DOHH2 (cell line): ENCODE measurements around the gene GYS2.

Source experiments
- H3F3A ChIP-seq: fragments of 200-600 bp; sonication (generic), shearing (Covaris generic); 2 replicates; pipeline ENCODE4 v1.6.0; 2016; ENCODE audit warnings: antibody characterized with exemption, mild to moderate bottlenecking; ENCODE audit not compliant: control insufficient read depth, insufficient read depth
- H3K27ac ChIP-seq: fragments of 200-600 bp; sonication (generic); 2 replicates; pipeline ENCODE4 v1.5.1; 2014; ENCODE audit warnings: low read depth, mild to moderate bottlenecking, low read length, moderate library complexity
- H3K27me3 ChIP-seq: fragments of 200-600 bp; sonication (generic); 2 replicates; pipeline ENCODE4 v1.6.1; 2014; ENCODE audit warnings: mild to moderate bottlenecking, low read length, mixed read lengths; ENCODE audit not compliant: control insufficient read depth
- H3K36me3 ChIP-seq: fragments of 200-600 bp; sonication (generic); 2 replicates; pipeline ENCODE4 v1.6.1; 2014; ENCODE audit warnings: mild to moderate bottlenecking, low read length, moderate library complexity, mixed read lengths; ENCODE audit not compliant: control insufficient read depth
- H3K4me1 ChIP-seq: fragments of 200-600 bp; sonication (generic); 2 replicates; pipeline ENCODE4 v1.6.1; 2014; ENCODE audit warnings: mild to moderate bottlenecking, low read length, mixed read lengths; ENCODE audit not compliant: control insufficient read depth
- H3K4me2 ChIP-seq: fragments of 200-600 bp; sonication (generic); 2 replicates; pipeline ENCODE4 v1.6.0; 2014; ENCODE audit warnings: mild to moderate bottlenecking, low read length, moderate library complexity
- H3K4me3 ChIP-seq: fragments of 200-600 bp; sonication (generic); 2 replicates; pipeline ENCODE4 v1.5.1; 2014; ENCODE audit warnings: mild to moderate bottlenecking, low read length, mixed read lengths
- H3K79me2 ChIP-seq: fragments of 200-600 bp; sonication (generic); 2 replicates; pipeline ENCODE4 v1.6.1; 2014; ENCODE audit warnings: mild to moderate bottlenecking, low read length, mixed read lengths; ENCODE audit not compliant: control insufficient read depth
- H3K9me2 ChIP-seq: fragments of 200-600 bp; sonication (generic); replicated peaks from 2 replicates; pipeline ENCODE4 v1.6.1; 2014; ENCODE audit warnings: mild to moderate bottlenecking, low read length, mixed read lengths; ENCODE audit not compliant: control insufficient read depth
- H3K9me3 ChIP-seq: fragments of 200-600 bp; sonication (generic); 2 replicates; pipeline ENCODE4 v1.6.1; 2014; ENCODE audit warnings: antibody characterized with exemption, low read length, mixed read lengths; ENCODE audit not compliant: control insufficient read depth, insufficient read depth
- H4K20me1 ChIP-seq: fragments of 200-600 bp; sonication (generic); 2 replicates; pipeline ENCODE4 v1.6.0; 2014; ENCODE audit warnings: low read depth, mild to moderate bottlenecking, antibody characterized with exemption, low read length, moderate library complexity; ENCODE audit not compliant: control insufficient read depth, insufficient read depth
- EZH2phosphoT487 ChIP-seq: fragments of 200-600 bp; sonication (generic); IDR thresholded peaks from 2 replicates; pipeline ENCODE4 v1.6.1; 2017; ENCODE audit warnings: borderline replicate concordance, mild to moderate bottlenecking, antibody characterized with exemption, low read length, moderate library complexity, mixed read lengths
- TF ChIP-seq, protein P1 (sequence below): fragments of 200-600 bp; sonication (generic); IDR thresholded peaks from one replicate; pipeline ENCODE4 v1.5.1; 2014; ENCODE audit warnings: antibody characterized with exemption, mild to moderate bottlenecking, low read depth, low read length; ENCODE audit not compliant: poor library complexity, severe bottlenecking

GYS2 gene

DNA sequence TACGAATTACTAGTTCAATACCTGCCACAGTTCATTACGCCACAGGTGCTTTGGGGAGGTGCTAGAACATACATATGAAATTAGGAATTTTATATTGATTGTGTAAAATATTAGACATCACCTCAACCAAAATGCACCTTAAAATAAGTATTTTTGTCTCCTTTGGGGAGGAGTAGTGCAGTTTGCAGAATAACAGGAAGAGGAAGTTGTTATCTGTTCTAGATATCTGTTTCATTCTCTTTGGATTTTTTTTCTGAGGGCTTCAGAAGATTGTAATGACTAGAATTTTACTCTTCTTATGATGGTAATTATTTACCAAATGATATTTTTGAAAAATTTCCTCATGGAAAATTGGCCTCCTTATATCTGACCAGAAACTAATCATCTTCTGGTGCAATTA lies 9.9 kb upstream of the GYS2 start:
- Histone ChIP-seq H3K4me3 (no peak overlapping the region), H3K36me3 (no peaks in the 10 kb centered on the region), H3K4me1 (no peaks in the 10 kb centered on the region), H3K27ac (no peak overlapping the region), H3K9me3 (no peaks in the 10 kb centered on the region), H3K9me2 (no peaks in the 10 kb centered on the region), H3K27me3 (0 out of 2 replicates have a peak, but pooled peaks cover 7% of the 10 kb centered on the region), H3K79me2 (no peaks in the 10 kb centered on the region), H3F3A (no peaks in the 10 kb centered on the region), H4K20me1 (no peaks in the 10 kb centered on the region), H3K4me2 (no peak overlapping the region)
- TF ChIP-seq, protein P1, sequence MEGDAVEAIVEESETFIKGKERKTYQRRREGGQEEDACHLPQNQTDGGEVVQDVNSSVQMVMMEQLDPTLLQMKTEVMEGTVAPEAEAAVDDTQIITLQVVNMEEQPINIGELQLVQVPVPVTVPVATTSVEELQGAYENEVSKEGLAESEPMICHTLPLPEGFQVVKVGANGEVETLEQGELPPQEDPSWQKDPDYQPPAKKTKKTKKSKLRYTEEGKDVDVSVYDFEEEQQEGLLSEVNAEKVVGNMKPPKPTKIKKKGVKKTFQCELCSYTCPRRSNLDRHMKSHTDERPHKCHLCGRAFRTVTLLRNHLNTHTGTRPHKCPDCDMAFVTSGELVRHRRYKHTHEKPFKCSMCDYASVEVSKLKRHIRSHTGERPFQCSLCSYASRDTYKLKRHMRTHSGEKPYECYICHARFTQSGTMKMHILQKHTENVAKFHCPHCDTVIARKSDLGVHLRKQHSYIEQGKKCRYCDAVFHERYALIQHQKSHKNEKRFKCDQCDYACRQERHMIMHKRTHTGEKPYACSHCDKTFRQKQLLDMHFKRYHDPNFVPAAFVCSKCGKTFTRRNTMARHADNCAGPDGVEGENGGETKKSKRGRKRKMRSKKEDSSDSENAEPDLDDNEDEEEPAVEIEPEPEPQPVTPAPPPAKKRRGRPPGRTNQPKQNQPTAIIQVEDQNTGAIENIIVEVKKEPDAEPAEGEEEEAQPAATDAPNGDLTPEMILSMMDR: no peak
- no peak for TF ChIP-seq EZH2phosphoT487

DNA sequence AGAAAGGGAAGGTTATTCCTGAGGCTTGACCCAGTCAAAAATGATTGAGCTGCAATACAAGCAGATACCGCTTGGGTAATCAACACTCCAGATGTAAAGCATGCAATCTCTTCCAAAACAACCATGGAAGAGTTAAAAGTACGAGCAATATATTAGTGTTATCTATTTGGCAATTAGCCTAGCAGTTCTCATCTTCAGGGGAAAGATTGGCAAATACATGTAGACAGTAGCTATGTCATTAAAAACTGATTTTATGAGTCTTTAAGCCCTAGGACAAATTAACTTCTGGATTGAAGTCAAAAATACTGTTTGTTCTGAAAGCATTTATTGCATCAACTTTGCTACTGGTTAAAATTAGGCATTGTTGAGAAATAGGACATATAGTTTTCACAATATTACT lies 9.3 kb upstream of the GYS2 start:
- Histone ChIP-seq H3K9me3 (no peaks in the 10 kb centered on the region), H3K4me2 (no peak overlapping the region), H4K20me1 (no peaks in the 10 kb centered on the region), H3K9me2 (no peaks in the 10 kb centered on the region), H3K27ac (no peak overlapping the region), H3F3A (no peaks in the 10 kb centered on the region), H3K4me3 (no peak overlapping the region), H3K27me3 (0 out of 2 replicates have a peak, but pooled peaks cover 7% of the 10 kb centered on the region), H3K79me2 (no peaks in the 10 kb centered on the region), H3K4me1 (no peaks in the 10 kb centered on the region), H3K36me3 (no peaks in the 10 kb centered on the region)
- TF ChIP-seq, protein P1: no peak
- TF ChIP-seq EZH2phosphoT487: no peak

DNA sequence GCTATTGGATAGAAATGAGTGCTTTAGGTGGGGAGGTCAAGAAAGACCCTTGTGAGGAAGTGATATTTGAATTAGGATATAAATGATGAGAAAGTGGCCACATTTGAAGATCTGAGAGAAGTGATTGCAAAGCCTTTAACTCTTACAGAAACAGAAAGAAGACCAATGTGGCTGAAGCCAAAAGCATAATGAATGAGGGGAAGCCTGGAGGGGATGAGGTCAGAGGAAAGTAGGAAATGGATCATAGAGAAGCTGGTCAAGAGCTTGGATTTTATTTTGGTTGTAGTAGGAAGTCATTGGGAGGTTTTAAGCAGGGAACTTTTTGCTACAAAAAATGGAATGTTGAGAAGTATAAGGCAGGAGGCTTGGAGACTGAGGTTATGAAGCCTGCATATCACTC lies 3.5 kb upstream of the GYS2 start:
- no peak overlapping the region for H3K4me2 ChIP-seq
- no peaks in the 10 kb centered on the region for H3F3A ChIP-seq
- no peaks in the 10 kb centered on the region for H3K79me2 ChIP-seq
- H4K20me1 ChIP-seq: no peaks in the 10 kb centered on the region
- H3K27me3 ChIP-seq: peaks cover 13% of the 10 kb centered on the region; the same call in 1 of the 2 replicates
- no peak overlapping the region for H3K27ac ChIP-seq
- H3K4me1 ChIP-seq: peaks cover 4% of the 10 kb centered on the region; the same call in 1 of the 2 replicates
- TF ChIP-seq EZH2phosphoT487: no peak
- TF ChIP-seq, protein P1: no peak
- H3K9me2 ChIP-seq: no peaks in the 10 kb centered on the region
- H3K4me3 ChIP-seq: no peak overlapping the region
- no peaks in the 10 kb centered on the region for H3K36me3 ChIP-seq
- H3K9me3 ChIP-seq: no peaks in the 10 kb centered on the region

DNA sequence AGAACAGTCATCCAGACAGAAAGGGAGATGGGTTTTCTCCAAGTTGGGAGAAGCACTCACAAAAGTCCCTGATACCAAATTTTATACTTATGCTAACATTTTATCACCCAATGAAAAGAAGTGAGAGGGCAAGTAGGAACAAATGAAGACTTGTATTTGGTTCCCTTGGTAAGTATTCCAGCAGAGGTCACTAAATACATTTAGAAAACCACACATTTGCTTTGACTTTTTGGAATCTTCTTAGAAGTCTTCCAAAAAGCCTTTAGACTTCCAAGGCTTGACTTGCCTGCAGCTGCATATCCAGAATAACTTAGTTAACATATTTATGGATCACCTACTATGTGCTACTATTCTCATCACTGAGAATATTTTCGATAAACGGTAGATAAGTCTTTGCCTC lies 3.1 kb upstream of the GYS2 start:
- no peaks in the 10 kb centered on the region for H3K9me3 ChIP-seq
- no peak overlapping the region for H3K27ac ChIP-seq
- no peaks in the 10 kb centered on the region for H3K9me2 ChIP-seq
- H3K79me2 ChIP-seq: no peaks in the 10 kb centered on the region
- peaks cover 4% of the 10 kb centered on the region; the same call in 1 of the 2 replicates for H3K4me1 ChIP-seq
- no peaks in the 10 kb centered on the region for H3F3A ChIP-seq
- no peak overlapping the region for H3K4me2 ChIP-seq
- peaks cover 10% of the 10 kb centered on the region; the same call in 1 of the 2 replicates for H3K27me3 ChIP-seq
- no peaks in the 10 kb centered on the region for H4K20me1 ChIP-seq
- no peak overlapping the region for H3K4me3 ChIP-seq
- H3K36me3 ChIP-seq: no peaks in the 10 kb centered on the region
- no peak for TF ChIP-seq EZH2phosphoT487
- TF ChIP-seq, protein P1: no peak
